ENCODE results near the gene IGHMBP2.
"Not testable (repeated sequence)": the region's sequence is repeated elsewhere in the genome, so short reads cannot be mapped to it uniquely, and the experiment has no call there.

The IGHMBP2 gene

DNA sequence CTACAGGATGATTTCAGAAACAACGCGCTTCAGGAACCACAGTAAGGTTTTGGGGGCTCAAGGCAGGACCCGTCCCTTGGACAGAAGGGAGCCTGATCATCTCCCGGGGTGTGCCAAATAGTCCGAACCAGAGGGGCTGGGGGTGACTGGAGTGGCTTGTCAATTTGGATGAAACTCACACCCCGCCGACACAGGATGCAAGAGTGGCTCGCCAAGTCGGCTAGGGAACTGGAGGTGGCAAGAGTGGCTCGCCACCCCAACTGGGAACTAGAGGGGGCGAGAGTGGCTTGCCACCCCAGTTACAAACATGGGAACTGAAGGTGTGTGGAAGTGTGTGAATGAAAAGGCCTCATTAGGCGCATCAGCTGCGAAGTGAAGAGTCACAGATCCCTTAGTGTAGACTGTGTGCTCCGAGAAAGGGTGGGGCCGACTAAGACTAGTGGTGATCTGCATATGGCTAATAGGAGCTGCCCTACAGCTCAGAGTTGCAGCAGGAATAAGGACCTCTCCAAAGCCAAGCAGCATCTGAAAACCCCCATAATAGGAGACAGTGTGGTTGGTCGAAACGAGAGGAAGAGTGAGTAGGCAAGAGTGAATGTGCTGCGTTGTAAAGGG lies 35.4 kb upstream of the IGHMBP2 start:
- no peaks in the 10 kb centered on the region for H3K36me3 ChIP-seq (ENCODE audit: insufficient read depth, low read length)
- H3K4me2 ChIP-seq (ENCODE audit: low read length), result no peak overlapping the region
- H3K27me3 ChIP-seq (ENCODE audit: control insufficient read depth, insufficient read depth, low read length), result peaks cover 25% of the 10 kb centered on the region

DNA sequence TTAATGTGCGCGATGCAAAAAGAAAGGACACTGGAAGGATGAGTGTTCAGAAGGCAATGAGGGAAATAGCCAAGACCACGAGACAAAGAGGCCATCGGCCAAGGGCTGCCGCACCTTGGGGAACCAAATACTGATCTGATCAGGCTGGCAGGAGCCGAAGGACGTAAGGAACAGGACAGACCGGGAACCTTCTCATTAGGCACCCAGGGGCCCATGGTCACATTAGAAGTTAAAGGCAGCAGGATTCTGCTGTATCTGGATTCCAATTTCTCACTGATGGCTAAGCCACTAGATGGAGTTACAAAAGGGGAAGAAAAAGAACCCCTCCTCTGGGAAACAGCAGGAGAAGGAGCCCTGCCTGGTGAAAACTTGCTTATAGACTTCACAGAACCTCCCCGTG lies 33.2 kb upstream of the IGHMBP2 start:
- Histone ChIP-seq H3K27me3 (ENCODE audit: control insufficient read depth, insufficient read depth, low read length) (peaks cover 27% of the 10 kb centered on the region), H3K4me2 (ENCODE audit: low read length) (peak overlapping the region; percentile 79), H3K4me3 (ENCODE audit: low read length) (peak overlapping the region; percentile 62), H3K9ac (ENCODE audit: low read depth, low read length) (peak overlapping the region; percentile 39), H3K36me3 (ENCODE audit: insufficient read depth, low read length) (no peaks in the 10 kb centered on the region), H3K4me1 (ENCODE audit: control insufficient read depth, insufficient read depth, low read length) (no peaks in the 10 kb centered on the region), H3K9me3 (replicated peaks; ENCODE audit: low read length) (no peaks in the 10 kb centered on the region)

More for the DNA sequence above, 35.4 kb upstream of the IGHMBP2 start:
- H3K4me1 ChIP-seq (ENCODE audit: control insufficient read depth, insufficient read depth, low read length), result no peaks in the 10 kb centered on the region
- no peak overlapping the region for H3K9ac ChIP-seq (ENCODE audit: low read depth, low read length)
- no peak overlapping the region for H3K4me3 ChIP-seq (ENCODE audit: low read length)
- H3K9me3 ChIP-seq (replicated peaks; ENCODE audit: low read length), result peaks cover 9% of the 10 kb centered on the region

GRCh38 chr11:68872216-68873003 lies 31.3 kb upstream of the IGHMBP2 start:
- Histone ChIP-seq H3K9ac (ENCODE audit: low read depth, low read length) (no peak overlapping the region), H3K27me3 (ENCODE audit: control insufficient read depth, insufficient read depth, low read length) (peaks cover 22% of the 10 kb centered on the region), H3K4me2 (ENCODE audit: low read length) (no peak overlapping the region), H3K36me3 (ENCODE audit: insufficient read depth, low read length) (no peaks in the 10 kb centered on the region), H3K4me3 (ENCODE audit: low read length) (no peak overlapping the region), H3K9me3 (replicated peaks; ENCODE audit: low read length) (no peaks in the 10 kb centered on the region), H3K4me1 (ENCODE audit: control insufficient read depth, insufficient read depth, low read length) (no peaks in the 10 kb centered on the region)

GRCh38 chr11:68878022-68878421 lies 25.7 kb upstream of the IGHMBP2 start:
- peaks cover 3% of the 10 kb centered on the region for H3K27me3 ChIP-seq (ENCODE audit: control insufficient read depth, insufficient read depth, low read length)
- no peak overlapping the region for H3K9ac ChIP-seq (ENCODE audit: low read depth, low read length)
- no peak overlapping the region for H3K4me2 ChIP-seq (ENCODE audit: low read length)
- no peak overlapping the region for H3K4me3 ChIP-seq (ENCODE audit: low read length)
- no peaks in the 10 kb centered on the region for H3K9me3 ChIP-seq (replicated peaks; ENCODE audit: low read length)
- H3K4me1 ChIP-seq (ENCODE audit: control insufficient read depth, insufficient read depth, low read length), result no peaks in the 10 kb centered on the region
- H3K36me3 ChIP-seq (ENCODE audit: insufficient read depth, low read length), result no peaks in the 10 kb centered on the region

- no peak overlapping the region for H3K4me2 ChIP-seq (ENCODE audit: low read length)
- H3K9ac ChIP-seq (ENCODE audit: low read depth, low read length), result no peak overlapping the region
- H3K27me3 ChIP-seq (ENCODE audit: control insufficient read depth, insufficient read depth, low read length), result no peaks in the 10 kb centered on the region
- H3K36me3 ChIP-seq (ENCODE audit: insufficient read depth, low read length), result no peaks in the 10 kb centered on the region
- H3K9me3 ChIP-seq (replicated peaks; ENCODE audit: low read length), result no peaks in the 10 kb centered on the region
- H3K4me3 ChIP-seq (ENCODE audit: low read length), result no peak overlapping the region
- no peaks in the 10 kb centered on the region for H3K4me1 ChIP-seq (ENCODE audit: control insufficient read depth, insufficient read depth, low read length)
These were observed 22.8 kb upstream of the IGHMBP2 start for GRCh38 chr11:68880851-68881250.

GRCh38 chr11:68881320-68881719 lies 22.4 kb upstream of the IGHMBP2 start:
- no peaks in the 10 kb centered on the region for H3K36me3 ChIP-seq (ENCODE audit: insufficient read depth, low read length)
- H3K9me3 ChIP-seq (replicated peaks; ENCODE audit: low read length), result no peaks in the 10 kb centered on the region
- H3K4me3 ChIP-seq (ENCODE audit: low read length), result no peak overlapping the region
- H3K4me1 ChIP-seq (ENCODE audit: control insufficient read depth, insufficient read depth, low read length), result no peaks in the 10 kb centered on the region
- H3K4me2 ChIP-seq (ENCODE audit: low read length), result no peak overlapping the region
- H3K27me3 ChIP-seq (ENCODE audit: control insufficient read depth, insufficient read depth, low read length), result no peaks in the 10 kb centered on the region
- no peak overlapping the region for H3K9ac ChIP-seq (ENCODE audit: low read depth, low read length)

GRCh38 chr11:68882391-68882790 lies 21.3 kb upstream of the IGHMBP2 start:
- Histone ChIP-seq H3K36me3 (ENCODE audit: insufficient read depth, low read length) (no peaks in the 10 kb centered on the region), H3K4me3 (ENCODE audit: low read length) (no peak overlapping the region), H3K9me3 (replicated peaks; ENCODE audit: low read length) (no peaks in the 10 kb centered on the region), H3K9ac (ENCODE audit: low read depth, low read length) (no peak overlapping the region), H3K4me1 (ENCODE audit: control insufficient read depth, insufficient read depth, low read length) (no peaks in the 10 kb centered on the region), H3K4me2 (ENCODE audit: low read length) (no peak overlapping the region), H3K27me3 (ENCODE audit: control insufficient read depth, insufficient read depth, low read length) (no peaks in the 10 kb centered on the region)

- not testable (repeated sequence) for H3K4me1 ChIP-seq (ENCODE audit: control insufficient read depth, insufficient read depth, low read length); H3K9me3 ChIP-seq (replicated peaks; ENCODE audit: low read length); H3K36me3 ChIP-seq (ENCODE audit: insufficient read depth, low read length); H3K9ac ChIP-seq (ENCODE audit: low read depth, low read length); H3K4me3 ChIP-seq (ENCODE audit: low read length); H3K27me3 ChIP-seq (ENCODE audit: control insufficient read depth, insufficient read depth, low read length); H3K4me2 ChIP-seq (ENCODE audit: low read length)
These were observed 18.9 kb upstream of the IGHMBP2 start for GRCh38 chr11:68884827-68885226.

DNA sequence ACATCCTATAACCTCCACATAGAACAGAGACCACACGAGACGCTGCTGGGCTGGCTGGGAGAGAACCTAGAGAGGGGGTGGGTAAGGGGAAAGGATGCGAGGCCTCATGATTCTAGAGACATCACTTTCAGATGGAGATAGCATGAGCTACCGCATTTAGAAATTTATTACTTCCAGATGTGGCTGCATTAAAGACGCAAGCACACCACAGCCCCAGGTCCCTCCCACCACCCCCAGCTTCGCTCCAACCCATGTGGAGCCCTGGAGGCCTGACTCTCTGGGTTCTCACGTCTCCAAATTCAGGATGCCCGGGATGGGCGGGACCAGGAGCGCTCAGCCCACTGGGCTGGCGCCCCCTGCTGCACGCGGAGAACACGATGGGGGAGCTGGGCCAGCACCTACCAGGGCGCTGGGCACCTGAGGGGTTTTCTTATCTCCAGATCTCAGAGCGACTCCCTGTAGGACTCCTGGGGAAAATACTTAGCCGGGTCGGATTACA lies 13.7 kb upstream of the IGHMBP2 start:
- H3K36me3 ChIP-seq (ENCODE audit: insufficient read depth, low read length), result peaks cover 24% of the 10 kb centered on the region
- no peak overlapping the region for H3K4me3 ChIP-seq (ENCODE audit: low read length)
- H3K4me1 ChIP-seq (ENCODE audit: control insufficient read depth, insufficient read depth, low read length), result peaks cover 18% of the 10 kb centered on the region
- no peaks in the 10 kb centered on the region for H3K27me3 ChIP-seq (ENCODE audit: control insufficient read depth, insufficient read depth, low read length)
- H3K4me2 ChIP-seq (ENCODE audit: low read length), result no peak overlapping the region
- no peak overlapping the region for H3K9ac ChIP-seq (ENCODE audit: low read depth, low read length)
- H3K9me3 ChIP-seq (replicated peaks; ENCODE audit: low read length), result no peaks in the 10 kb centered on the region

DNA sequence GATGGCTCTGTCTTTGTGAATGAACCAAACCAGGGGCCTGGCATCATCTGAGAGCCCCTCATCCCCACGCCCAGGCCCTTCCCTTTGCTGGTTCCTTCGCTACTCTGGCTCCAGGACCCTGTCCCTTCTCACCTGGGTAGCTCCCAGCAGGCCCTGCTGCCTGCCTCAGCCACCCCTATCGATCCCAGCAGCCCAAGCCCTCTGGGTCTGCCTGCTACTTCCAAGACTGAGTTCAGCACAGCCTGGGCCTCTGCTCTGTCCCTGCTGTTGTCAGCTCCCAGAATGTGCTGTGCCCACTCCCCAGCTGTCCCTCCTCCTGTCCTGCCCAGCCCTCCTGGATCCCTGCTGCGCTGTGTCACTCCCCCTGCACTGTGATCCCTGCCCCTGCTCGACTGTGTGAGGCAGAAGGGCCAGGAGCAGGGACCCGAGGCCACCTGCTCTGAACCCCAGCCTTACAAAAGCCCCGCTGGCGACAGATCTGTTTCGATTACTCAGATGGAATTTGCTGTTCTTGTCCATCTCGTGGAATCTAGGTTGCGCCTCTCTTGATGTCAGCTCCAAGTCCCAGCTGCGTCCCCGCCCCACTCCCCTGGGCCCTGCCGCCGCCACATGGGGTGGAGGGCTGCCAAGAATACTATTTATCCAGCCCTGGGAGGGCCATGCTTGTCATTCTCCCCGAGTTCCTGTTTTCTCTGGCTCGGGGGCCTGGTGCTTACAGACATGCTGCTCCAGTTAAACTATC lies 13.0 kb upstream of the IGHMBP2 start:
- Histone ChIP-seq H3K4me1 (ENCODE audit: control insufficient read depth, insufficient read depth, low read length) (peaks cover 18% of the 10 kb centered on the region), H3K36me3 (ENCODE audit: insufficient read depth, low read length) (peaks cover 25% of the 10 kb centered on the region), H3K4me3 (ENCODE audit: low read length) (no peak overlapping the region), H3K9ac (ENCODE audit: low read depth, low read length) (peak overlapping the region; percentile 31), H3K9me3 (replicated peaks; ENCODE audit: low read length) (no peaks in the 10 kb centered on the region), H3K27me3 (ENCODE audit: control insufficient read depth, insufficient read depth, low read length) (no peaks in the 10 kb centered on the region), H3K4me2 (ENCODE audit: low read length) (peak overlapping the region; percentile 61)

DNA sequence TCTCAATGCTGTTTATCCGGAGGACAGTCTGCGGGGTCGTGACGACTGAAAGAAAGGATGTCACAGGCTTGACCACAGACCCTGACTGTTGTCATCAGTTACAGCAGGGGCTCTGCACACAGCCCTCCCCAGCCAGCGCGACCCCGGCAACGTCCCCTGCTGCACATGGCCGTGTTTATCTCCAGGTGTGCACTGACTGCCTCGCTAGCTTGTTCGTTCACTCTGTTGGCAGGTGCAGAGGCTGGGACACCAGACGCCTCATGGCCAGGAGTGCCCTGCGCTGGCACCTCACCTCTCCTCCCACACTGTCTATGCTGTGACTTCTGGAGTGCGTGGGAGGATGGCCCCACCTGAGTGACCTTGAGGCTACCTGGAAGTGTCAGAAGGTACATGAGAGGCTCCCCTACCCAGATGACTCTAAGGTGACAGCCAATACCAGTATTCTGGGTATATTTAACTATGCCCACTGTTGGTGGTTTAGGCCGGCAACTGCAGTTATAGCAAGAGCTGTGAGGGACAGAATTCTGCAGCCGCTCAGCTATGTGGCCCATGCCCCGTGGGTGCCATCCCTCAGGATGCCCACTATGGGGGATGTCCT lies 12.2 kb upstream of the IGHMBP2 start:
- peaks cover 33% of the 10 kb centered on the region for H3K36me3 ChIP-seq (ENCODE audit: insufficient read depth, low read length)
- H3K27me3 ChIP-seq (ENCODE audit: control insufficient read depth, insufficient read depth, low read length), result no peaks in the 10 kb centered on the region
- peaks cover 18% of the 10 kb centered on the region for H3K4me1 ChIP-seq (ENCODE audit: control insufficient read depth, insufficient read depth, low read length)
- peak overlapping the region; percentile 61 for H3K4me2 ChIP-seq (ENCODE audit: low read length)
- peak overlapping the region; percentile 31 for H3K9ac ChIP-seq (ENCODE audit: low read depth, low read length)
- peak overlapping the region; percentile 38 for H3K4me3 ChIP-seq (ENCODE audit: low read length)
- no peaks in the 10 kb centered on the region for H3K9me3 ChIP-seq (replicated peaks; ENCODE audit: low read length)

Data from skeletal muscle satellite cell (primary cell).